ENCODE results near the gene COL2A1. TPM values are rescaled to one million over a fixed set of nuclear protein-coding genes. Genes with fewer than 3 reads are reported as not detected.

The COL2A1 gene
- total and polyA plus RNA-seq, 4 donors: 0.05 to 8.7 (median 0.15) TPM; not detected in 1

- H3K4me1 ChIP-seq (ENCODE audit: control insufficient read depth in 5 of 5, insufficient read depth in 5 of 5, low read length in 5 of 5): peaks cover 0 to 23% (median 0%) of the 10 kb centered on the region in 5 donors
- peaks cover 0 to 6% (median 0%) of the 10 kb centered on the region in 3 donors for H3K27me3 ChIP-seq (ENCODE audit: control insufficient read depth in 3 of 3, insufficient read depth in 3 of 3, low read length in 2 of 3)
- DNase-seq: no peak
- H3K27ac ChIP-seq (ENCODE audit: low read depth in 1 of 2, low read length in 1 of 2): no peak overlapping the region
- peaks cover 0 to 1% (median 0%) of the 10 kb centered on the region in 4 donors for H3K9me3 ChIP-seq (ENCODE audit: control insufficient read depth in 4 of 4, insufficient read depth in 3 of 4, low read length in 3 of 4)
- no peak overlapping the region for H3K4me3 ChIP-seq
- H3K36me3 ChIP-seq (ENCODE audit: control insufficient read depth in 4 of 4, insufficient read depth in 4 of 4, low read length in 4 of 4): no peaks in the 10 kb centered on the region
- no peak overlapping the region for H3K9ac ChIP-seq (ENCODE audit: insufficient read depth in 1 of 2, low read length in 2 of 2)
- TF ChIP-seq CTCF (IDR thresholded peaks at IDR 0.05; ENCODE audit: control extremely low read depth, extremely low read depth): no peak
- no peak for ATAC-seq (ENCODE audit: insufficient read depth, low FRiP score)
- WGBS, 2 donors: 91 to 92% methylated on average over 16 of the region's 16 CpGs
Measured at GRCh38 chr12:47985596-47986290, 18.5 kb downstream of the COL2A1 start.

- no peak overlapping the region for H3K9ac ChIP-seq (ENCODE audit: insufficient read depth in 1 of 2, low read length in 2 of 2)
- H3K27ac ChIP-seq (ENCODE audit: low read depth in 1 of 2, low read length in 1 of 2): no peak overlapping the region
- TF ChIP-seq CTCF (IDR thresholded peaks at IDR 0.05; ENCODE audit: control extremely low read depth, extremely low read depth): no peak
- no peak overlapping the region for H3K4me3 ChIP-seq
- peaks cover 0 to 5% (median 0%) of the 10 kb centered on the region in 3 donors for H3K27me3 ChIP-seq (ENCODE audit: control insufficient read depth in 3 of 3, insufficient read depth in 3 of 3, low read length in 2 of 3)
- no peak for ATAC-seq (ENCODE audit: insufficient read depth, low FRiP score)
- DNase-seq: no peak
- H3K9me3 ChIP-seq (ENCODE audit: control insufficient read depth in 4 of 4, insufficient read depth in 3 of 4, low read length in 3 of 4): peaks cover 0 to 1% (median 0%) of the 10 kb centered on the region in 4 donors
- peaks cover 0 to 20% (median 0%) of the 10 kb centered on the region in 5 donors for H3K4me1 ChIP-seq (ENCODE audit: control insufficient read depth in 5 of 5, insufficient read depth in 5 of 5, low read length in 5 of 5)
- 94 to 99% methylated on average over 8 of the region's 8 CpGs for WGBS, 2 donors
- no peaks in the 10 kb centered on the region for H3K36me3 ChIP-seq (ENCODE audit: control insufficient read depth in 4 of 4, insufficient read depth in 4 of 4, low read length in 4 of 4)
Measured at GRCh38 chr12:47984331-47984801, 19.9 kb downstream of the COL2A1 start.

GRCh38 chr12:47983541-47984115 is 20.6 kb downstream of the COL2A1 start:
- Histone ChIP-seq H3K36me3 (ENCODE audit: control insufficient read depth in 4 of 4, insufficient read depth in 4 of 4, low read length in 4 of 4) (no peaks in the 10 kb centered on the region), H3K9me3 (ENCODE audit: control insufficient read depth in 4 of 4, insufficient read depth in 3 of 4, low read length in 3 of 4) (peaks cover 0 to 1% (median 0%) of the 10 kb centered on the region in 4 donors), H3K4me1 (ENCODE audit: control insufficient read depth in 5 of 5, insufficient read depth in 5 of 5, low read length in 5 of 5) (peaks cover 0 to 19% (median 0%) of the 10 kb centered on the region in 5 donors), H3K4me3 (no peak overlapping the region), H3K27me3 (ENCODE audit: control insufficient read depth in 3 of 3, insufficient read depth in 3 of 3, low read length in 2 of 3) (peaks cover 0 to 2% (median 0%) of the 10 kb centered on the region in 3 donors), H3K9ac (ENCODE audit: insufficient read depth in 1 of 2, low read length in 2 of 2) (no peak overlapping the region), H3K27ac (ENCODE audit: low read depth in 1 of 2, low read length in 1 of 2) (no peak overlapping the region)
- ATAC-seq (ENCODE audit: insufficient read depth, low FRiP score): no peak
- no peak for TF ChIP-seq CTCF (IDR thresholded peaks at IDR 0.05; ENCODE audit: control extremely low read depth, extremely low read depth)
- DNase-seq: no peak
- WGBS, 2 donors: 95 to 98% methylated on average over 5 of the region's 5 CpGs

Measured in lung (tissue), 12 donors.